Prostate gland (tissue), 2 donors: Measurements from ENCODE around the gene MLIP. TPM values are rescaled to one million over a fixed set of nuclear protein-coding genes. Genes with fewer than 3 reads are reported as not detected.
"Not testable (repeated sequence)": the region's sequence is repeated elsewhere in the genome, so short reads cannot be mapped to it uniquely, and the experiment has no call there.

ENCODE experiments used
- DNase-seq: peaks from one replicate; pipeline ENCODE4 v3.0.0-alpha.2; 2019; ENCODE audit warnings: low spot score
- H3K27ac ChIP-seq, 2 donors: fragments of 200-600 bp; sonication (generic); 2 replicates each; pipeline ENCODE4 v1.5.1; 2017 to 2019
- H3K27me3 ChIP-seq: fragments of 200-600 bp; sonication (generic); replicated peaks from 2 replicates; pipeline ENCODE4 v1.5.1; 2019; ENCODE audit not compliant: insufficient read depth
- H3K36me3 ChIP-seq, 2 donors: fragments of 200-600 bp; sonication (generic); 1 replicate in 1 of 2; 2 replicates in 1 of 2; pipeline versions ENCODE4 v1.5.1 to v1.8.1; 2017 to 2019
- H3K4me1 ChIP-seq: fragments of 200-600 bp; sonication (generic); replicated peaks from 2 replicates; pipeline ENCODE4 v1.5.1; 2019
- H3K4me3 ChIP-seq, 2 donors: fragments of 200-600 bp; sonication (generic); 2 replicates each; pipeline ENCODE4 v1.5.1; 2017 to 2019
- H3K9me3 ChIP-seq: fragments of 200-600 bp; sonication (generic); 2 replicates; pipeline ENCODE4 v1.5.1; 2017
- POLR2A ChIP-seq: fragments of 450-650 bp; IDR thresholded peaks from one replicate; pipeline ENCODE4 v1.6.1; 2016; ENCODE audit warnings: antibody characterized with exemption, mild to moderate bottlenecking
- POLR2AphosphoS5 ChIP-seq: sonication (generic); formaldehyde crosslinking; IDR thresholded peaks from one replicate; pipeline ENCODE4 v1.6.1; 2017; ENCODE audit warnings: antibody characterized with exemption
- whole genome bisulfite sequencing: methylation state at CpG from one replicate; pipeline ENCODE4 v1.1.5; 2018; 5-methylcytosine and 5-hydroxymethylcytosine counted together
- intact Hi-C: fragments of 100-400 bp; cut with DNase I; formaldehyde crosslinking; loops from one replicate; pipeline ENCODE4 v1.14.2; 2022
- total RNA-seq, 2 donors: library from RNA; depleted of rRNA; stranded (reverse); fragments of >200 nt; gene quantifications; one replicate each; pipeline ENCODE4 v1.1.0, GENCODE V29; 2016
- TF ChIP-seq, protein P1 (sequence below), 4 experiments: fragments of 200-600 bp in 2 of 4; fragments of 450-650 bp in 2 of 4; sonication (generic) in 2 of 4; IDR thresholded peaks; 1 replicate in 3 of 4; 2 replicates in 1 of 4; pipeline ENCODE4 v1.5.1; 2016 to 2019; ENCODE audit warnings: antibody characterized with exemption in 4 of 4, mild to moderate bottlenecking in 2 of 4, moderate library complexity in 2 of 4

MLIP gene
- total RNA-seq, 2 donors from 2014 or later: 0.55 to 1.9 TPM

GRCh38 chr6:54076159-54076789, 35.0 kb upstream of the MLIP start:
- TF ChIP-seq POLR2A: no peak
- TF ChIP-seq, protein P1, sequence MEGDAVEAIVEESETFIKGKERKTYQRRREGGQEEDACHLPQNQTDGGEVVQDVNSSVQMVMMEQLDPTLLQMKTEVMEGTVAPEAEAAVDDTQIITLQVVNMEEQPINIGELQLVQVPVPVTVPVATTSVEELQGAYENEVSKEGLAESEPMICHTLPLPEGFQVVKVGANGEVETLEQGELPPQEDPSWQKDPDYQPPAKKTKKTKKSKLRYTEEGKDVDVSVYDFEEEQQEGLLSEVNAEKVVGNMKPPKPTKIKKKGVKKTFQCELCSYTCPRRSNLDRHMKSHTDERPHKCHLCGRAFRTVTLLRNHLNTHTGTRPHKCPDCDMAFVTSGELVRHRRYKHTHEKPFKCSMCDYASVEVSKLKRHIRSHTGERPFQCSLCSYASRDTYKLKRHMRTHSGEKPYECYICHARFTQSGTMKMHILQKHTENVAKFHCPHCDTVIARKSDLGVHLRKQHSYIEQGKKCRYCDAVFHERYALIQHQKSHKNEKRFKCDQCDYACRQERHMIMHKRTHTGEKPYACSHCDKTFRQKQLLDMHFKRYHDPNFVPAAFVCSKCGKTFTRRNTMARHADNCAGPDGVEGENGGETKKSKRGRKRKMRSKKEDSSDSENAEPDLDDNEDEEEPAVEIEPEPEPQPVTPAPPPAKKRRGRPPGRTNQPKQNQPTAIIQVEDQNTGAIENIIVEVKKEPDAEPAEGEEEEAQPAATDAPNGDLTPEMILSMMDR (IDR thresholded peaks at IDR 0.05): no peak
- TF ChIP-seq POLR2AphosphoS5: no peak
- no peak overlapping the region for H3K4me3 ChIP-seq
- intact Hi-C loops: no loop called here
- H3K27ac ChIP-seq: no peak overlapping the region
- no peaks in the 10 kb centered on the region for H3K9me3 ChIP-seq
- 93% methylated on average over 2 of the region's 2 CpGs for WGBS
- no peak for DNase-seq
- no peaks in the 10 kb centered on the region for H3K27me3 ChIP-seq
- H3K4me1 ChIP-seq: no peaks in the 10 kb centered on the region
- H3K36me3 ChIP-seq: no peaks in the 10 kb centered on the region

GRCh38 chr6:54081499-54081898, 29.7 kb upstream of the MLIP start:
- H3K4me1 ChIP-seq, intact Hi-C loops, H3K9me3 ChIP-seq, H3K36me3 ChIP-seq, DNase-seq, H3K27me3 ChIP-seq, H3K4me3 ChIP-seq, H3K27ac ChIP-seq: not testable (repeated sequence)
- WGBS: 97% methylated on average over 13 of the region's 13 CpGs

DNA sequence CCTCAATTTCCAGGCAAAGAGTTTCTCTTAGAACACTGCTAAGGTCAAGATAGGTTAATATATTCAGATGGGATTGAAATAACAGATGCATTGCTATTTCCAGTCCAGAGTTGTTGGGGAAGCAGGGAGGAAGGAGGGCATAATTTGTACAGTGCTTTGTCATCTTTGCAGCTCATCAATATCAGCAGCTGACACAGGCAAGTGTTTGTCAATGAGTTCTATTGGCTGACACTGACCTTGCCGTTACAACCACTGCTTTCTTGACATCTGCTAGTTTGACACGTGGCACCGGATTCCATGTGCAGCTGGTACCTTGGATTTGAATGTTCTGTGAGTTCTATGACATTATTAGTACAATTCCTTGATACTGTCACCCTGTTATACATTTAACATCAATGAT, 28.0 kb upstream of the MLIP start:
- 78% methylated on average over 3 of the region's 3 CpGs for WGBS
- intact Hi-C loops: no loop called here
- no peak for TF ChIP-seq POLR2AphosphoS5
- TF ChIP-seq POLR2A: no peak
- TF ChIP-seq, protein P1 (IDR thresholded peaks at IDR 0.05): no peak
- Histone ChIP-seq H3K36me3 (no peaks in the 10 kb centered on the region), H3K27ac (no peak overlapping the region), H3K4me3 (no peak overlapping the region), H3K9me3 (no peaks in the 10 kb centered on the region), H3K4me1 (no peaks in the 10 kb centered on the region), H3K27me3 (no peaks in the 10 kb centered on the region)
- DNase-seq: no peak

DNA sequence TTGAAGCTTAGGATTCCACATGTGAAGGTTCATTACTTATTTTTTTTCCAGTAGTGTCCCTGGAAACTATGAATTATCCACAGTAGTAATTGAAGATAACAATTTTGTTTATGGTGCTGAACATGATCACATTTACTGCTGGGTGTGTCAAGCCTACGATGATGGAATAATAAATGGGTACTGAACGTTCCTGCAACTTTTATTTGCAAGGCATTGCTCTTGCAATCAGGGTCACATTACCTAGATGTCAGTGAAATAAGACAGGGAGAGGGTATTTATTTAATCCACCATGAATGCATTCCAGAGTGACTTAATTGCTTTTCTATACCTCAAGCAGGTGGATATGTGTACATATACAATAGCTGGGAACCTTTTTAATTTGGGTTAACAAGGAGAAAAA, 27.0 kb upstream of the MLIP start:
- WGBS: 18% methylated on average over 2 of the region's 2 CpGs
- no peak overlapping the region for H3K27ac ChIP-seq

GRCh38 chr6:54085047-54085446, 26.2 kb upstream of the MLIP start:
- no peak overlapping the region for H3K4me3 ChIP-seq
- WGBS: 10% methylated on average over 2 of the region's 2 CpGs
- no peak for DNase-seq
- H3K4me1 ChIP-seq: no peaks in the 10 kb centered on the region
- H3K27ac ChIP-seq: no peak overlapping the region
- H3K36me3 ChIP-seq: no peaks in the 10 kb centered on the region
- no peak for TF ChIP-seq POLR2AphosphoS5
- H3K9me3 ChIP-seq: no peaks in the 10 kb centered on the region
- no peaks in the 10 kb centered on the region for H3K27me3 ChIP-seq
- intact Hi-C loops: no loop called here

More for the DNA sequence above, 27.0 kb upstream of the MLIP start:
- Histone ChIP-seq H3K4me1 (no peaks in the 10 kb centered on the region), H3K9me3 (no peaks in the 10 kb centered on the region), H3K36me3 (no peaks in the 10 kb centered on the region), H3K27me3 (no peaks in the 10 kb centered on the region), H3K4me3 (no peak overlapping the region)
- TF ChIP-seq, protein P1 (IDR thresholded peaks at IDR 0.05): no peak
- TF ChIP-seq POLR2AphosphoS5: peak; percentile 61
- intact Hi-C loops: no loop called here
- DNase-seq: no peak

GRCh38 chr6:54085541-54085940, 25.7 kb upstream of the MLIP start:
- no peaks in the 10 kb centered on the region for H3K36me3 ChIP-seq
- no peaks in the 10 kb centered on the region for H3K9me3 ChIP-seq
- WGBS: 28% methylated on average over 2 of the region's 2 CpGs
- H3K27ac ChIP-seq: no peak overlapping the region
- no peak for TF ChIP-seq POLR2AphosphoS5
- TF ChIP-seq, protein P1 (IDR thresholded peaks at IDR 0.05): no peak
- no peak for TF ChIP-seq POLR2A
- DNase-seq: no peak
- H3K27me3 ChIP-seq: no peaks in the 10 kb centered on the region
- no peaks in the 10 kb centered on the region for H3K4me1 ChIP-seq
- H3K4me3 ChIP-seq: no peak overlapping the region
- intact Hi-C loops: no loop called here
